HG02759 (cell line): Measurements from ENCODE around the gene ALK.

ENCODE experiments used
- ATAC-seq: cut with Tn5 transposase; IDR thresholded peaks from one replicate; pipeline ENCODE4 v1.9.1; 2021; ENCODE audit warnings: mild to moderate bottlenecking, moderate library complexity; ENCODE audit not compliant: unreplicated experiment

The ALK gene

GRCh38 chr2:29921560-29921915 lies at the start of gene ALK:
Gene ALK, minus strand, starts transcription at chr2:29921586. Its CDS starts 927 bp downstream, at chr2:29920659.
- peak; percentile 68 for ATAC-seq

GRCh38 chr2:29966266-29966665 lies 44.9 kb upstream of the ALK start:
- no peak for ATAC-seq

DNA sequence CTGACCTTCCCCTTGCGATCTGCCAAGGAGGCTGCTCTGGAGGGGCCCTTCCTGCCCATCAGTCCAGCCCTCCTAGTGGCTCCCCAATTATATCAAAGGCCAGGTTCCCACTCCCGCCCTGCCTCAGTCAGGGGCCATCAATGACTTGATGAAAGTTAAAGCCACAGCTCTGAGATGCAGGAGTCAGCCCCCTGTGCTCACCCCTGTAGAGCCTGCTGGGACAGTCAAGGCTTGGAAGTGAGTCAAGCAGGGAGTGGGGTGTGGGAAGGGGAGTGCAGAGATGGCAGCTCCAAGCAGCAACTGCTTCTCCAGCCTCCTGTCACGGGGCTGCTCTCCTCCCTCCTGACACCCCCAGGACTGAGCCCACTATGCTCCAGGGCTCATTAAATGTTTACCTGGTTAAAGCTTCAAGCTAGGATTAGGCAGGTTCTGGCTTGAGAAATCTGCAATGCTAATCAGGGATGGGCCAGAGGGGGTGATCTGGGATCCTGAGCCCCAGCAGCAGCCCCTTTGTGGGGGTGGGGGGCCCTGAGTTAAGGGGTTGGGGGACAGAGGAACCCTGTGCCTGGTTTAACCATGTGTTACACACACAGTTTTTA lies 42.7 kb upstream of the ALK start:
- ATAC-seq = no peak

DNA sequence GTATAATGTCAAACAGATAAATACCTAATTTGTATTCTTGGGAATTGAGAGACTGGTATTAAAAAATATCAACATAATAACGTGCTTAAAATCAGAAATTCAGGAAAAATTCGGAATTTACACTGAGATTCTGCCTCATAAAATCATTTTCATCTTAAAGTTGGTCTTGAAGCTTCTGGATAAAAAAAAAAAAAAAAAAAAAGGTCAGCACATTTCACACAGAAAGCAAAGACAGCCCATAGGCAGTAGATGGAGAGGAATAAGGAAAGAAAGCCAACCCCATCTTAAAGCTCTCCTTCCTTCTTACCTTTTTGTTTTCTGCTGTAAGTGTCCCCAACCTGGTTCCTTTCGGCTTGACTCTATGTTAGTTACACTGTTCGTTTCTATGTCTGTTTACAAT lies 41.5 kb upstream of the ALK start:
- ATAC-seq = no peak

DNA sequence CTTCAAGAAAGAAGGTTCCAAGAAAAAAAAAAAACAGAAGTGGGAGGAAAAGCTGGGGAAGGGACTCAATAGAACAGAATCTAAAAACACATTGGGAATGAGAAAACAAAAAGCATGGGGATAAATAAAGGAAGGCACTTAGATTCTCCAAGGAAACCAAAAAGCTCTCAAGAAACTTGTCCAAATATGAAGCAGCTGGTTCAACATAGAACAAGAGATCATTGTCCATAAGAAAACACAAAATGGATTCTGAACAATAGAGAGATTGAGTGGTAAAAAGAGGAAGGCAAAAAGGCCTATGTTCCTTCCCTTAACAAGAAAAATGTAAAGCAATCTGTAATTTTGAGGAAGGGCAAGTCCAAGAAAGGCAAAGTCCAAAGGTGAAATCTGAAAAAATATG lies 32.9 kb upstream of the ALK start:
- ATAC-seq = no peak

- no peak for ATAC-seq
Measured at GRCh38 chr2:29952973-29953372, 31.6 kb upstream of the ALK start.

GRCh38 chr2:29951576-29951975 lies 30.2 kb upstream of the ALK start:
- no peak for ATAC-seq

- no peak for ATAC-seq
Measured at GRCh38 chr2:29950481-29950880, 29.1 kb upstream of the ALK start.

- ATAC-seq = no peak
Measured at GRCh38 chr2:29949042-29949441, 27.7 kb upstream of the ALK start.

GRCh38 chr2:29946505-29946904 lies 25.1 kb upstream of the ALK start:
- ATAC-seq = no peak

GRCh38 chr2:29942711-29943110 lies 21.3 kb upstream of the ALK start:
- no peak for ATAC-seq

GRCh38 chr2:29940706-29941105 lies 19.3 kb upstream of the ALK start:
- ATAC-seq = no peak

DNA sequence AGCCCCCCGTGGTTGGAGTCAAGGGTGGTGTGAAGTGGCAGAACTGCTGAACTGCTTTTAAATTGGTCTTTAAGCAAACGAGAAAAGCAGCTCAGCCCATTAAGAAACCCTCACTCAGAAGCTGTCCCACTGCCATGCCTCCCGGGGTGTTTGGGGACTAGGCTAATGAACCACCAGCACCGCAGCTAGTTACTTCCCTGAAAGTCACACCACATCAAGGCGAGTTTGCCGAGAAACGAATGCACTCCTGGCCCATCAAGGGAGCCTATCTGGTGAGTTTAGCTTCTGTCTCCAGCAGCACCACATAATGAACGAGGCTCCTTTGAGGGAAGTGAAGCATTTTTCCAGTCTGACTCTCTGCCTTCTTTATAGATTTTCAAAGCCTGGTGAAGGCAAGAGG lies 14.6 kb upstream of the ALK start:
- ATAC-seq = no peak

GRCh38 chr2:29931818-29932217 lies 10.4 kb upstream of the ALK start:
- ATAC-seq = no peak

DNA sequence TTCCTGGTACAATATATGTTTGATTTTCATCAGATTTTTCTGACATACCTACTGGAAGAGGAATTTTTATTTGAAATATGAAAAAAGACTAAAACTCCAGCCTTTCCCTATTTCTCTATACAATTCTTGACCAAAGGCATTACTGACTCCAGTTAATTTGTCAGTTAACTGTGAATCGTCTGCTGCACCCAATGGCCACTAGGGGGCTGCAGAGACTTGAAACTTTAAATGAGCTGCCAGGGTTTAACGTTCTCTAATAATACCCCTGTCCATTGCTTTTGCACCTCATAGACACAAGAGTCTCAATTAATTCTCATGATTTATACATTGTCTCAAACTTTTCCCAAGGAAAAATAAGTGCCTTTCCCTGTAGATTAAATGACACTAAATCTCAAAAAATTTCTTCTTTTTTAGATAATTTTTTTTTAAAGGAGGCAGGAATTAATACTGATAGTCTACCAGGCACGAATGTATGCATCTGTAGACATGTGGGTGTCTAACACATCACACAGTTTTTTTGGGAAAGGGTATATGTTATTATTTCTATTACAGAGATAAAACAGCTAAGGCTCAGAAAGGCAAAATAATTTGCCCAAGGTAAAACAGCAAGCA lies 1.8 kb upstream of the ALK start:
- no peak for ATAC-seq

DNA sequence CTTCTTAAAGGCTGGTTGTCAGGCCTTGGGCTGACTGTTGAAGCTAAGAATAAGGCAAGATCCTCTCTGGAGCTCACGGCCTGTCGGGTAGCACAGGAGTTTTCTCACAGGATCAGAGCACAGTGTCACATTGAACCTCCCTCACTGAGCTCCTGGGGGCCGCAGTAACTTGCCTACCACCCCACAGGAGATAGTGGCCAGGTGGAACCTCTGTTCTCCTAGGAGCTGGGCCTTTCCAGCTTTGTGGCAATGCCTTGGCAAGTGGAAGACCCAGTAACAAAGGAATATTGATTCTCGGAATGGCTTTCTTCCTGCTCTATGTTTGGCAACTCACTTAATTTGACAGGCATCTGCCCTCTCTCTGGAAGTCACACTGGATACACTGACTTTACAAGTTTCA lies 1.2 kb upstream of the ALK start:
- no peak for ATAC-seq

DNA sequence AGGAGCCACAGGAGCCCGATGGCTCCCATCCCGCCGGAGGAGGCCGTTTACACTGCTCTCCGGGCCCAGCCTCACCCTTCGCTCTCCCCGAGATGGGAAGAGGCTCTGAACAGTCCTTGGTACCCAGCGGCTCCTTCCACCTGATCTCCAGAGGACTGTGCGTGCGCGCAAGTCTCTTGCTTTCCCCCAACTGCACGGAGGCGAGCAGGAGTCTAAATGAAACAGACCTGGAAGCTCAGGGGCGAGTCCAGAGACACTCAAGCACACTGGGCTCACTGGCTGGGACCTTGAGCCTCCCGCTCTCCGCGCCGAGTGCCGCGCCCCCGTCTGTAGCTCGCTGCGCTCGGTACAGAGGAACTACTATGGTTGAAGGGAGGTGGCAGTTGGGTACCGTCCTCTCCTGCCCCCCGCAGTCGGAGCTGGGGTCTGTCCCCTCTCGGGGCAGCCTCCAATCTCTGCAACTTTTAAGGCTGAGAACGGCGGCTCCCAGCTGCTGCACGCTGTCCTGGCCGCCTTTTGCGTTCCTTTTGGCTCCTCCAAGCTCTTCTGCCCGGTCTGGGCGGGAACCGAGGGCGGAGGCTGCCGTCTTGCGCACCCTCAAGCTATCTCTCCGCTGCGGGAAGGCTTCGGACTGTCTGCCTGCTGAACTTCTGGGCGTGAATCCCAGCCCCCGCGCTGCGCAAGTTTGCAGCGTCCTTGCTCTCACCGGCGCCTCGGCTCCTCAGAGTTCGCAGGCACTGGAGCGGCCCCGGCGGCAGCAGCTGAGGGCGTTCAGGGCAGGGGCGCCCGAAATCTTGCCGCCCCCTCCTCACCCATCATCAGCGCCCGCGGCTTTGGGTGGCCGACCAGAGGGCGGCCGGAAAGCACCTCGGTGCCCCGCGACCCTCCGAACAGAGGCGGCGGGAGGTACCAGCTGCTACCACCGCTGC lies 491 bp downstream of the ALK start:
- peak; percentile 13 for ATAC-seq

GRCh38 chr2:29920130-29920577 lies 1.2 kb downstream of the ALK start:
- ATAC-seq = no peak

- ATAC-seq = no peak
Measured at GRCh38 chr2:29918941-29919340, 2.4 kb downstream of the ALK start.

GRCh38 chr2:29917781-29918180 lies 3.6 kb downstream of the ALK start:
- ATAC-seq = no peak

GRCh38 chr2:29916571-29916970 lies 4.8 kb downstream of the ALK start:
- ATAC-seq = no peak

DNA sequence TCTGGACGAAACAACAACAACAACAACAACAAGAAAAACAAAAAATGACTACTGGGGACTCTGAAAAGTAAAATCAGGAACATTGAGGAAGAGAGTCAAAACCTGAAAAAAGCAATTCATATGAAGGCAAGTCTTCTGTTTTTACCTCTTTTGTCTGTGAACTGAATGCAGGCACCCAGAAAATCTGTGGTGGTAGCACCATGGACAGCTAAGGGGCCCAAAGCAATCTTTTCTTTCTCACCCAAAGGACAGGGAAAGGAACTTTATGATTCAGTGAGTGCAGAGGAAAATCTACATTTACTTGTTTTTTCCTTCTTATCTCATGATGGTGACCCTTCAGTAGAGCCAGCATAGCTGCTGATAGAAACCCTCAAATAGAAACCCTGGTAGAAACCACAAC lies 10.4 kb downstream of the ALK start:
- ATAC-seq = no peak
